HG03095 (cell line): ENCODE results near the gene SLC7A6.

Experiments
- ATAC-seq: cut with Tn5 transposase; IDR thresholded peaks from one replicate; pipeline ENCODE4 v1.9.1; 2021; ENCODE audit warnings: moderate library complexity; ENCODE audit not compliant: unreplicated experiment

Gene SLC7A6

DNA sequence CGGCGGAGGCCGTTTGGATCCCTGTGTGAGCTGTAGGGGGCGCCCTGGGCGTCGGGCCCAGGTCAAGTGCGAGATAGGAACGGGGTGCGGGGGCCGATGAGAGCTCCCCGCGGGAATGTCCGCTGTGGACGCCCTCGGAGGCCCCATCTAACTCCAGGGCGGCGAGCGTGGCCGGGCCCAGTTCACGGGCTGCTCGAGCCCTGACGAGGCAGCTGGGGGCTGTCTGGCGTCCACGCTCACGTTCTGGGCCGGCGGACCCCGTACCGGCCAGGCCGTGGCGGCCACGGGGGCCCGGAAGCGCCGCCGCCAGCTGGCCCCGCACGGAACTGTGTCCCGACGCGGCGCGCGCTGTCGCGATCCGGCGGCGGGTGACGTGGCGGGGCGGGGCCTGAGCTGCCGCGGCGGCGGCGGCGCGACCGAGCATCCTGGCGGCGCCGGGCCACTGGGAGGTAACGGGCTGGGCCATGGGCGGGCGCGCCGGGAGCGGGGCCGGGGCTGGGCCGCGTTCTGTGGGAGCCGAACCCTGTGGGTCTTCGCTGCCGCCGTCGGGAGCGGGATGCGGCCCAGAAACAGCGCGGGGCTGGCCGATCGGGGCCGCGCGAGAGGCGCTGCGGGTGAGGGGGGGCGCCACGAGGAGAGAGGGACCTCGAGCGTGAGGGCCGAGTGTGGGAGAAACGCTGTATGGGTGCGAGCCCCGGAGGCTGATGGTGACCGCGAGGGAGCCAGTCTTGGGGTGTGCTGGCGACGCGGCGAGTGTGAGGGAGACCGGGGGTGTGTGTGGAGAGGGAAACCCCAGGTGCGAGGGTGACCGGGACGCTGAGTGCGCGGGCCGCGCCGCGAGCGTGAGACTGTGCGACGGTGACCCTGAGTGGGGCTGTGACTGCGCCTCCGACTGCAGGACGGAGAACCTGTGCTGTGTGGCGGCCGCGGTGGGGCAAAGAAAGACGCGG is at the start of gene SLC7A6:
SLC7A6 (plus strand) TSS at position 399 of the 950 bp plus-strand sequence. CDS start 10,201 bp downstream, outside the sequence.
- ATAC-seq, result peak; percentile 53

GRCh38 chr16:68214726-68215125 is 49.6 kb upstream of the SLC7A6 start:
- ATAC-seq, result no peak

DNA sequence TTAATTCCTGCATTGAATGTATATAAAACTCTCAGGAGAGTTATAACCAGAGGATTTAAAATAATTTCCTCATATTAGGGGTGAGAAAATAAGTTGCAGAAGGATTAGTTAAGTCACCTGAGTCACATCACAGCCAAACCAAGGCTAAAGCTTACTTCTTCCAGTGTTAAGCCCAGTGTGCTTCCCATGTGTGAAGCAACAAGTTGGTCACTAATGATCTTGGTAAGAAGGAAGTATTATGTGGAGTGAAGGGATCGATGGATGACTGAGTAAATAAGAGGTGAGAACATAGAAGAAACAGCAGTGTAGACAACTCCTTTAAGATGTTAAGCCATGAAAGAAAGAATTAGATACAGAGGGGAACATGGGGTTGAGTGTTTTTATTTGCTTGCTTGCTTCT is 49.0 kb upstream of the SLC7A6 start:
- no peak for ATAC-seq

GRCh38 chr16:68216240-68216639 is 48.1 kb upstream of the SLC7A6 start:
- no peak for ATAC-seq

DNA sequence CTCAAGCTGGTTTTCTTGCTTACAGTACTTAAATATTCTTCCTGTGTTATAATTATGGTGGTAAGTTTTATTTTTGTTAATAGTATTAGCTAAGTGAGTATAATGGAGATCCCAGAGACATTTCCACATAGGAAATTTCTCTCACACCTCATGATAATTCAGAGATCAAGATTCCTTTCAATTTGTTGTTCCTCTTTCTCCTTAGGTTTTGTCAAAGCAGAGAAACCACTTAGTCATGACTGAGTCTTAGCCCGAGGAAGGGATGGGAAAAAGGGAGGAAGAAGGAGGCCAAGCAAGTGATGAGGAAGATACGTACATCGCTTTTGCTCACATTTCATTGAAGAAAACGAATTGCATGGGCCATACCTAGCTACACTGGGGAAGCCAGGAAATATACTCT is 46.8 kb upstream of the SLC7A6 start:
- ATAC-seq, result no peak

GRCh38 chr16:68219725-68220351 is 44.5 kb upstream of the SLC7A6 start:
- no peak for ATAC-seq

- ATAC-seq, result no peak
Measured at GRCh38 chr16:68223072-68223471, 41.3 kb upstream of the SLC7A6 start.

- no peak for ATAC-seq
Measured at GRCh38 chr16:68226116-68226515, 38.2 kb upstream of the SLC7A6 start.

- no peak for ATAC-seq
Measured at GRCh38 chr16:68227183-68227793, 37.0 kb upstream of the SLC7A6 start.

GRCh38 chr16:68227850-68228553 is 36.3 kb upstream of the SLC7A6 start:
- no peak for ATAC-seq

DNA sequence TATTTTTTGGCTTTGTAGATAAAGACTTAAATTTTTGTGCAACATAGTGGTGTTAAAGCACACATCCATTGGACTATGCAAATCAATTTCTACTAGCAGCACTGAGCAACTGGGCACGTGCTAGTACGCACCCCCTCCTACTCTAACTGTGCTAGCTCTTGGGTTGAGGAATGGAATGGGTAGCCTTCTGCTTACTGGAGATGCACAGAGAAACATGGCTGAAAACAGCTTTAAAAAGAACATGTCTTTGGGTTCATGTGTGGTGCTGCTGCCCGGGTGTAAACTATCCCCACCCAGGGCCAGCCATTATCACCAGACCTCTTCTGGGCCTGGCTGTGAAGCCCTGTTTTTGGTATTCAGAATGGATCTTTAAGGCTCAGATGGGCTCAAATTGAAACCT is 35.7 kb upstream of the SLC7A6 start:
- ATAC-seq, result no peak

DNA sequence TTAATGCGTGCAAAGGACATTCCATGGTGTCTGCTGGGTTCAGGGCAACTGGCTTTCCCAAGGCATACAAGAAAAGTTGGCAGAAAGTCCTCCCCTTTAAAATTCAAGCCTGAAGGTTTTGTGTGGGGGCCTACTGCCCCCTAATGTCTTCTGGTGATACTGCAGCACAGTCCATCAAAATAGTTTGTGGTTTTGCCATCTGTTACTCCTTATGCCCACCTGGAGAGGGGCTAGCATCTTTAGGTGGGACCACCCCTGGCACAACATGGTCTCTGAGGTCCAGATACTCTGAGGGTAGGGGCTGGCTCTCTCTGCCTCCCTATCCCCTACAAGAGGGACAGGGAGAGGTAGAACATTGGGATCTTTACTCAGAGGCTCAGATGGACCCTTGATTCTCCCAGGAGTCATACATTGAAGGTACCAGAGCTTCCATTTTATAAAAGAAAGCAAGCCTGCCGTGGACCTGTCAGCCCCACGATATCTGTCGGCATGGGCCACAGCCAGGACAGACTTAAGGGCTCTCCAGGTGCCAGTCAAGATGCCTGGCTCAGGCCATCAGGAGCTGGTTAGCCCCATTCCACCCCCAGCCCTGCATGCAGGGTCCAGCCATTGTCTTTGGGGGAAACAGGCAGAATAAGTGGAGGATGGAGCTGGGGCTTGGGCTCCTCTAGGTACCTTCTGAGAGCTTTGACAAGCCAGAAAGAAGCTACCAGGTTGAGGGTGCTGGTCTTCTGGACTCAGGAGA is 34.7 kb upstream of the SLC7A6 start:
- no peak for ATAC-seq

GRCh38 chr16:68230176-68230571 is 34.2 kb upstream of the SLC7A6 start:
- no peak for ATAC-seq

- ATAC-seq, result no peak
Measured at GRCh38 chr16:68230956-68231355, 33.4 kb upstream of the SLC7A6 start.

- no peak for ATAC-seq
Measured at GRCh38 chr16:68231384-68232136, 32.8 kb upstream of the SLC7A6 start.

- ATAC-seq, result no peak
Measured at GRCh38 chr16:68232335-68232734, 32.0 kb upstream of the SLC7A6 start.

DNA sequence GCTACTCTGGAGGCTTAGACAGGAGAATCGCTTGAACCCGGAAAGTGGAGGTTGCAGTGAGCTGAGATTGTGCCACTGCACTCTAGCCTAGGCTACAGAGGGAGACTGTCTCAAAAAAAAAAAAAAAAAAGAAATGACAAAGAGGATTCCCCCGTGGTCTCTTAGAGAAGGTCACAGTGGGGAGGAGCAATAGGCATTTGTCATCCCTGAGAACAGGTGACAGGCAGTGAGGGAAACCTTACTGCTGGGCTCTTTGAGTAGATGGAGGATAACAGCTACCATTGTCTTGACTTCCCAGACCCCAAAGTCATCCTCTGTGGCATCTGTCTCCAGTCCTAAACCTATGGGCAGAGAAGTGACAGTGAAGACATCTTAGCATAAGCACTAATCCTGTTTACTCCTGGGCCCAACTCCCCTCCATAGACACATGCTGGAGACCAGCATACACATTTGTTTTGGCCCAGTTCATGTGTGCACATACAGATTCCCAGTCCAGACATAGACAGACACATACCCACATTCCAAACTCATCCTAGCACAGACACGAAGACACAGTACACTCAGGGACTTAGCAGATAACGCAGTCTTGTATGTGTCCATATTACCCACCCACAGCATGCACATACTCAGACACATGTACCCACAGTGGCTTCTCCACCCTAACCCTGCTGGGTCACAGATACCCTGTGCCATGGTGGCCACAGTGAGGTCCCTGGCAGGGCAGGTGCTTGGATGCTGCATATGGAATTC is 31.1 kb upstream of the SLC7A6 start:
- ATAC-seq, result no peak

- no peak for ATAC-seq
Measured at GRCh38 chr16:68233835-68234187, 30.5 kb upstream of the SLC7A6 start.
